SK-N-MC (cell line): ENCODE measurements around the gene TPPP3.
"Not testable (repeated sequence)": the region's sequence is repeated elsewhere in the genome, so short reads cannot be mapped to it uniquely, and the experiment has no call there.

Source experiments
- DNase-seq: peaks from one replicate; pipeline ENCODE4 v3.0.0-alpha.2; 2011; ENCODE audit warnings: low read depth, low spot score
- H3K27ac ChIP-seq: fragments of 200-600 bp; sonication (generic); 2 replicates; pipeline ENCODE4 v1.5.1; 2016; ENCODE audit warnings: mixed run types
- H3K36me3 ChIP-seq: fragments of 200-600 bp; sonication (generic); 2 replicates; pipeline ENCODE4 v1.6.1; 2017; ENCODE audit warnings: antibody characterized with exemption, low read length, mixed read lengths; ENCODE audit not compliant: insufficient read depth
- H3K4me3 ChIP-seq: fragments of 200-600 bp; sonication (generic); 2 replicates; pipeline ENCODE4 v1.5.1; 2016
- H3K9ac ChIP-seq: fragments of 200-600 bp; sonication (generic); 2 replicates; pipeline ENCODE4 v1.8.0; 2017; ENCODE audit warnings: mixed run types, mixed read lengths; ENCODE audit not compliant: insufficient read length
- H3K9me3 ChIP-seq: fragments of 200-600 bp; sonication (generic); 2 replicates; pipeline ENCODE4 v1.6.1; 2017; ENCODE audit warnings: low read depth, mild to moderate bottlenecking, antibody characterized with exemption, low read length, moderate library complexity, mixed read lengths
- EZH2 ChIP-seq: fragments of 200-600 bp; sonication (generic); IDR thresholded peaks from one replicate; pipeline ENCODE4 v1.6.1; 2017; ENCODE audit warnings: antibody characterized with exemption
- FOXP2 ChIP-seq: optimal IDR thresholded peaks from 2 replicates; pipeline ENCODE3; 2011; ENCODE audit warnings: mild to moderate bottlenecking, moderate library complexity; ENCODE audit not compliant: insufficient read depth; ENCODE audit errors: extremely low read length, control extremely low read depth
- POLR2AphosphoS5 ChIP-seq: IDR thresholded peaks from 2 replicates; pipeline ENCODE4 v1.6.1; 2012; ENCODE audit warnings: mild to moderate bottlenecking, low read depth, low read length, borderline replicate concordance

TPPP3 gene

GRCh38 chr16:67388591-67388990 lies 4.7 kb downstream of the TPPP3 start:
- Histone ChIP-seq H3K4me3 (no peak overlapping the region), H3K27ac (no peak overlapping the region), H3K9ac (no peak overlapping the region), H3K9me3 (no peaks in the 10 kb centered on the region), H3K36me3 (no peaks in the 10 kb centered on the region)
- no peak for TF ChIP-seq POLR2AphosphoS5
- TF ChIP-seq FOXP2, result no peak
- no peak for TF ChIP-seq EZH2
- no peak for DNase-seq

GRCh38 chr16:67388191-67388590 lies 5.1 kb downstream of the TPPP3 start:
- Histone ChIP-seq H3K4me3 (no peak overlapping the region), H3K9ac (no peak overlapping the region), H3K27ac (no peak overlapping the region), H3K36me3 (no peaks in the 10 kb centered on the region), H3K9me3 (no peaks in the 10 kb centered on the region)
- TF ChIP-seq FOXP2 (no peak), EZH2 (no peak), POLR2AphosphoS5 (no peak)
- no peak for DNase-seq

- TF ChIP-seq FOXP2 (no peak), POLR2AphosphoS5 (no peak), EZH2 (no peak)
- Histone ChIP-seq H3K27ac (no peak overlapping the region), H3K36me3 (no peaks in the 10 kb centered on the region), H3K9me3 (no peaks in the 10 kb centered on the region), H3K4me3 (no peak overlapping the region), H3K9ac (no peak overlapping the region)
- DNase-seq, result no peak
These were observed 5.7 kb downstream of the TPPP3 start for GRCh38 chr16:67387479-67388079.

GRCh38 chr16:67386861-67387455 lies 6.3 kb downstream of the TPPP3 start:
- no peak overlapping the region for H3K9ac ChIP-seq
- no peak overlapping the region for H3K27ac ChIP-seq
- DNase-seq, result no peak
- no peak for TF ChIP-seq POLR2AphosphoS5
- H3K4me3 ChIP-seq, result no peak overlapping the region
- H3K36me3 ChIP-seq, result no peaks in the 10 kb centered on the region
- no peaks in the 10 kb centered on the region for H3K9me3 ChIP-seq

GRCh38 chr16:67384778-67385510 lies 8.4 kb downstream of the TPPP3 start:
- H3K27ac ChIP-seq, result no peak overlapping the region
- no peaks in the 10 kb centered on the region for H3K36me3 ChIP-seq
- no peak overlapping the region for H3K4me3 ChIP-seq
- no peaks in the 10 kb centered on the region for H3K9me3 ChIP-seq
- TF ChIP-seq FOXP2, result no peak
- no peak for TF ChIP-seq EZH2
- no peak for TF ChIP-seq POLR2AphosphoS5
- DNase-seq, result no peak
- H3K9ac ChIP-seq, result no peak overlapping the region

- Histone ChIP-seq H3K4me3 (no peak overlapping the region), H3K27ac (no peak overlapping the region), H3K9ac (no peak overlapping the region), H3K36me3 (no peaks in the 10 kb centered on the region), H3K9me3 (no peaks in the 10 kb centered on the region)
- no peak for DNase-seq
- TF ChIP-seq FOXP2, result no peak
- no peak for TF ChIP-seq POLR2AphosphoS5
- TF ChIP-seq EZH2, result no peak
These were observed 10.0 kb downstream of the TPPP3 start for GRCh38 chr16:67383284-67383683.

- Histone ChIP-seq H3K9me3 (no peaks in the 10 kb centered on the region), H3K27ac (no peak overlapping the region), H3K4me3 (no peak overlapping the region), H3K9ac (no peak overlapping the region), H3K36me3 (no peaks in the 10 kb centered on the region)
- no peak for TF ChIP-seq EZH2
- TF ChIP-seq POLR2AphosphoS5, result no peak
- TF ChIP-seq FOXP2, result no peak
- DNase-seq, result no peak
These were observed 14.7 kb downstream of the TPPP3 start for GRCh38 chr16:67378642-67379041.

GRCh38 chr16:67376012-67376411 lies 17.3 kb downstream of the TPPP3 start:
- DNase-seq, H3K36me3 ChIP-seq, H3K27ac ChIP-seq, H3K9me3 ChIP-seq, H3K4me3 ChIP-seq, H3K9ac ChIP-seq: not testable (repeated sequence)

GRCh38 chr16:67372664-67373063 lies 20.6 kb downstream of the TPPP3 start:
- Histone ChIP-seq H3K9me3 (no peaks in the 10 kb centered on the region), H3K36me3 (no peaks in the 10 kb centered on the region), H3K27ac (no peak overlapping the region), H3K9ac (no peak overlapping the region), H3K4me3 (no peak overlapping the region)
- no peak for TF ChIP-seq EZH2
- no peak for TF ChIP-seq POLR2AphosphoS5
- TF ChIP-seq FOXP2, result no peak
- no peak for DNase-seq
